DMS 273 (cell line): ENCODE results near the gene CTAGE9.
"Not testable (repeated sequence)": the region's sequence is repeated elsewhere in the genome, so short reads cannot be mapped to it uniquely, and the experiment has no call there.

Experiments used
- DNase-seq: peaks from one replicate; lab custom pipeline; 2025; ENCODE audit not compliant: unreplicated experiment; lab: John Stamatoyannopoulos, UW

The CTAGE9 gene

DNA sequence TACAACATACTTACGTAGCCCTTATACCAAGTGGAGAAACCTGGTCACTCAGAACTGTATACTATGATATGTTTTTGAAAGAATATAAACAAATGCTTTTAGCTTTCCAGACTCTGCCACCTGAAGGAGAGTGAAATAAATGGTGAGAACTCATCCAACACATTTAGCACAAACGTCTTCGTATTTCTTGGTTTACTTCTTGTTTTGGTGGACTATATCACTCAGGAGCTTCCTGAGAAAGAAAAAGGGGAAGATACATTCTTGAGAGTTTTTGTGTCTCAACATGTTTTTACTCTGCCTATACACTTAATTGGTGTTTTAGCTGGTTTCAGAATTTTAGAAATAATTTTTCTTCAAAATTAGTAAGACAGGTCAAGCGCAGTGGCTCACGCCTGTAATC lies 19.4 kb upstream of the CTAGE9 start:
- no peak for DNase-seq

- no peak for DNase-seq
Measured at GRCh38 chr6:131729550-131729949, 18.7 kb upstream of the CTAGE9 start.

GRCh38 chr6:131728296-131728939 lies 17.6 kb upstream of the CTAGE9 start:
- no peak for DNase-seq

DNA sequence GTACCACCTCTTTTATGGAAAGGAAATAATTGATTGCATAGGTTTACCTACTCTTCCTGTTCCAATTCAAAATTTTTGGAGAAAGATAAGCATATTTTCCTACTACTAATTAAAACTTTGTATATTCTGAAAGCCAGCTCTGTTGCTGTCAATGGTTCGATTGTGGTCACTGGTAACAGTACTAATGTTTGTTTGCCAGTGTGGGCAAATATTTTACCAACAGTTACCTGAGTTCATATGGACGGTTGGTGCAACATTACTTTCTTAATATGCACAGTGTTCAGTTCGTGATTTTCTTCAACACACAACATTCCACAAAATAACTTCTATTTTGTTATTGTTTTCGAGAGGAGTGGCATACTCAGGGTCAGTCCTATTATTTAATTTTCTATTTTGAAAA lies 17.1 kb upstream of the CTAGE9 start:
- DNase-seq = no peak

DNA sequence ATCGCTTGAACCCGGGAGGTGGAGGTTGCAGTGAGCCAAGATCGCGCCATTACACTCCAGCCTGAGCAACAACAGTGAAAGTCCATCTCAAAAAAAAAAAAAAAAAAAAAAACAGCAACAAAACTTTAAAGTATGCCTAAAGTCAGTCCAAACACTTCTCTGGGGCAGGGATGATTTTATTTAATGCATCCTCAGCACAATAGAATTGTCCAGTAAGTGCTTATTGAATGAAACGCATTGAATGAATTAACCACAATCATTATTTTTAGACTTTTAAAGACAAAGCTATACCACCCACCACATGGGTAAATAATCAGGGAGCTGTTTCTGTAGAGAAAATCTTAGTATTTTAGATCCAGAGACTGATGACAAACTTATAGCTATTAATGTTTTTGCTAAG lies 16.6 kb upstream of the CTAGE9 start:
- no peak for DNase-seq

DNA sequence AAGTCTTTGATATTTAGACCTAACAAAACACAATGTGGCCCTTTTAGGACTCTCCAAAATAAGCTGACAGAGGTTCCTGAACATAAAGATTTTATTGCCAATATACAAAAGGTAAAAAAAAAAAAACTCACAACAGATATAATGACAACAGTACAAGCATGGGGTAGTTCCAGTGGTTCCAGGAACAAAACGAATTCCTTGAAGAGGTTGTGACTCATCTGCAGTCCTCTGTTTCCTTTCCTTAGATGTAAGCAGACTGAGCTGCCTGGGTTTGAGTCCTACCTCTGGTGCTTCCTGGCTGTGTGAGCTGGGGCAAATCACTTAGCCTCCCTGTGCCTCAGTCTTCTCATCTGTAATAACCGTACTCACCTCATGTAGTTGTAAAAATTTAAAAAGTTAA lies 13.3 kb upstream of the CTAGE9 start:
- no peak for DNase-seq

DNA sequence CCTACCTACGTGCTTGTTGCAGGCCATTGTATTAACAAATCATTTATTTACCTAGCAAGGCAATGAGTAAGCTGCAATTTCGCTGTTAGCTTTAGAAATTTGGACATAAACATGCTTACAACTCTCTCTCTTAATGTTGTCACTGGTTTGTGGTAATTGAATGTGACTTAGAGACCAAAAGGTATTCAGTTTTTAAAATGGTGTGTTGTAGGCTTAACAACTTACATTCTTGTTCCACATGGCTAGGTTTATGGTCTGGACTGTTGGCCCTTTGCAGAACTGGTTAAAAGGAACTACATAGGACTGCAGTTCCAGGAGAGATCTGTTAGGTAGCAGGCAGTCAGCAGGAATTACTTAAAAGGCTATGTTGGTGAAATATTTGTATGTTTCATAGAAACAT lies 10.3 kb upstream of the CTAGE9 start:
- no peak for DNase-seq

DNA sequence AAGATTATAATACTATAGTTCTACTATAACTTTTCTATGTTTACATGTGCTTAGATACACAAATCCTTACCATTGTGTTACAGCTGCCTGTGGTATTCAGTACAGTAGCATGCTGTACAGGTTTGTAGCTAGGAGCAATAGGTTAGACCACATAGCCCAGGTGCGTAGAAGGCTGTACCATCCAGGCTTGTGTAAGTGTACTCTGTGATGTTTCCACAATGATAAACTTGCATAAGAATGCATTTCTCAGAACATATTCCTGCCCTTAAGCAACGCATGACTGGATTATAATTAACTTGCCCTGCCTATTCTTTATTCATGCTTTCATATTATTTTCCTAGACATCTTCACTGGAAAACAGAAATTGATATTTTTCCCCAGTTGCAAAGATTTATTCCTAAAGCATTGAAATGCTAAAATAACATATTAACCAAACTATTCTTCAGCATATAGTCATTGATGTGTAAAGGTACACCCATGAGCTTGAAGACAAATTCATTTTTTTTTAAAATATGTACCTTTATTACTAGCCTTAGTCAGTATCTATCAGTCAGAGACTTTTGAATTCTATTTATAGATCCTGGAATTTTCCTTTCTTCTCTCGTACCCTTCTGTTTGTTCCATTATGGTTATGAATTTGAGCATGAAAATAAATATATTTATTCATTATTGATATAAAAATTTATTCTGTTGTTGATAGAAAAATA lies 7.2 kb upstream of the CTAGE9 start:
- DNase-seq = no peak

DNA sequence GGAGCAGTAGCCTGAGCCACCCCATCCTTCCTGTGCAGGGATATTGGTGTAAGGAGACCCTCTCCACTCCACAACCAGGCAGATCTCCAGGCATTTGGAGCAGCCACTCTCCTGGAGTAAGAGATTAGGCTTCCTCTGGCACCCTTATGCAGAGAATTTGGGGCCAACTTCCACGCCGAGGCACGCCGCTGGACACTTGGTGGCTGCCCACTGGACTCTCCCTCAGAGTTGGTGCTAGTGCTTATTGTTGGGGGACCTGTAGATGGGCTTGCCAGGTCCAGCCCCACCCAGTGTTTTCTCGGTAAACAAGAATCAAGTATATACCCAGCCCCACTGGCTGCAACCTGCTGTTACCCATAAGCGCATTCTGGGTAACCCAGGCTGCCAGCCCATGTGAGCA lies 4.8 kb upstream of the CTAGE9 start:
- DNase-seq = not testable (repeated sequence)

- not testable (repeated sequence) for DNase-seq
Measured at GRCh38 chr6:131703905-131704304, 6.9 kb downstream of the CTAGE9 start.

DNA sequence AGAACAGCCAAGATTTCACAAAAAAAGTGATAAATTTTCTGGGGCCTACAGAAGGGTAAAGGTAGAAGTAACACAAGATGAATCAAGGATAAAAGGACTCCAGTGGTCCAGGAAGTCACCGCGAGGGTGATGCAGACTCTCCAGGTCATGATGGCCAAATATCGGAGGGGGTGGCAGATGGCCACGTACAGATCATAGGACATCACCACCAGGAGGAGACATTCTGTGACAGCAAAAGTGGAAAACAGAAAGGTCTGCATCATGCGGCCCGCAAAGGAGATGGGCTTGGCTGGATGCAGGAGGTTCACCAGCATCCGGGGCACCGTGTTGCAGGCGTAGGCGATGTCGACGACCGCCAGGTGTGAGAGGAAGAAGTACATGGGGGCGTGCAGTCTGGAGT lies 10.0 kb downstream of the CTAGE9 start:
- not testable (repeated sequence) for DNase-seq

DNA sequence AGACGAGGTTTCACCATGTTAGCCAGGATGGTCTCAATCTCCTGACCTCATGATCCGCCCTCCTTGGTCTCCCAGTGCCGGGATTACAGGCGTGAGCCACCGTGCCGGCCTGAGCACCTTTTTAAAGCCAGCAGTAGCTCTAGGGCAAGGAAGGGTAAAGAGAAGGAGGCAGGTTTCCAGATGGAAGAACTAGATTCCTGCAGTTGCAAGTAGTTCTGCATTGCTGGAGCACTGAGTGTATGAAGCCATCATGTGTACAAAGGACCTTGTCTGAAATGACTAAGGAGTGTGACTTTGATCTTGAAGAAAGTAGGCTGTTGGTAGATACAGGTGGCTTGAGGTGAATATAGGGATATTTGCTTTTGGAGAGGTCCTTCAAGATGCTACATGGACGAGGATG lies 13.9 kb downstream of the CTAGE9 start:
- DNase-seq = no peak

- peak; percentile 72 for DNase-seq
Measured at GRCh38 chr6:131694832-131695426, 15.9 kb downstream of the CTAGE9 start.

DNA sequence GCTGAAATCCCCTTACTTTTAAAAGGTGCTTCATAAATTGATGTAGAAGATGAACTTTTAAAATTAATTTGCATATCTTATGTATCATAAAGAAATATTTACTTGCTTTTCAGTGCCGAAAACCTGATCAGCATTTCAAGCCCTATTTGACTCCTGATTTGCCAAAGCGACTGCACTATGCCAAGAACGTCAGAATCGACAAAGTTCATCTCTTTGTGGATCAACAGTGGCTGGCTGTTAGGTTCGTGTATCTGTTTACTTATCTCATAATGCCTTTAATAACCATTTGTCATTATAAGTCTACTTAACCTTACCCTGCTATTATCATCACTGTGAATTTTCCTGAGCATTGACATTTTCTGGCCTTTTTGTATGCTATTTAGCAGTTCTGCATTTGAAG lies 17.4 kb downstream of the CTAGE9 start:
- no peak for DNase-seq

DNA sequence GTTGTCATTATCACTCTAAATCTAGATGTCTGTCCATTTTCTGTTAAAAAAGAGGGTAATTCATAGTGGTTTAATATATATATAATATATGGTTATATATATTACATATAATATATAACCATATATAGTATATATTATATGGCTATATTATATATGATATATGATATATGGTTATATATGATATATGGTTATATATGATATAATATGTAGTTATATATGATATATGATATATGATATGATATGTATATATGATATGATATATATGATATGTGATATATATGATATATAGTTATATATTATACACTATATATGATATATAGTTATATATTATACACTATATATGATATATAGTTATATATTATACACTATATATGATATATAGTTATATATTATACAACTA lies 18.2 kb downstream of the CTAGE9 start:
- no peak for DNase-seq

DNA sequence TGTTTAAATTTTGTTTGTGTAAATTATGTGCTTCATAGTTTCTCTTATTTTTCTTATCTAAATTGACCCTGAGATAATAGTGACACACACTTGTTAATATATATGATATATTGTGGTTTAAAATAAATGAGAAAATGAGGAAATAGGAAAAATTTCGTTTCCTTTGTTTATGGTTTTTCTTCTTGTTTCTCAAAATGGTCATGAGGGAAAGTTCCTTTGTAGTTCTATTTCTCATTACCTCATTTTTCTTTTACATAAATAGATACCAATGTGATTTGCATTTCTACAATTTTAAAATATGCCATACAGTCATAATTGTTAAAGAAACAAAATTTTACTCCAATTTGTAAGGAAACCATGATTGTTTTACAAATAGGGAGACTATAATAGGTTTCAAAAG lies 18.8 kb downstream of the CTAGE9 start:
- DNase-seq = no peak

- DNase-seq = no peak
Measured at GRCh38 chr6:131688286-131688685, 22.5 kb downstream of the CTAGE9 start.

- DNase-seq = no peak
Measured at GRCh38 chr6:131687022-131687421, 23.8 kb downstream of the CTAGE9 start.

DNA sequence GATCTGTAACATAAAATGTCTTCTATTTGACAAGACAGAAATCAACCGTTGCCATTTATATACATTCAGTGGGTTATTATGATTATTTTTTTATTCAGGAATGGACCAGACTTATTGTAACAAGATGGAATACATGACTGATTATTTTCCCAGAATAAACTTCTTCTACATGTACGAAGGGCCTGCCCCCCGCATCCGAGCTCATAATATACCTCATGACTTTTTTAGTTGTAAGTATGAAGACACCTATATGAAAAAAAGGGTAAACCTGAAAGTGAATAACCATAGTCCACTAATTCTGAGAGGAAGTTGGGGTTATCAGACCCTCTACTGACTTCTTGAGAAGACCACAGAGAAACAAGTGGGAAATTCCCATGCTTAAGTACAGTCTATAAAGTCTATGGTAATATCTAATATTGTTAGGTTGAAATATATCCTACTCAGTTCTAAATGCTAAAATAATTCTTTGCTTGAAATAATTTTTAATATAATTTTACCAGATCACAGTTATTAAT lies 25.5 kb downstream of the CTAGE9 start:
- no peak for DNase-seq

GRCh38 chr6:131683479-131683878 lies 27.3 kb downstream of the CTAGE9 start:
- no peak for DNase-seq

DNA sequence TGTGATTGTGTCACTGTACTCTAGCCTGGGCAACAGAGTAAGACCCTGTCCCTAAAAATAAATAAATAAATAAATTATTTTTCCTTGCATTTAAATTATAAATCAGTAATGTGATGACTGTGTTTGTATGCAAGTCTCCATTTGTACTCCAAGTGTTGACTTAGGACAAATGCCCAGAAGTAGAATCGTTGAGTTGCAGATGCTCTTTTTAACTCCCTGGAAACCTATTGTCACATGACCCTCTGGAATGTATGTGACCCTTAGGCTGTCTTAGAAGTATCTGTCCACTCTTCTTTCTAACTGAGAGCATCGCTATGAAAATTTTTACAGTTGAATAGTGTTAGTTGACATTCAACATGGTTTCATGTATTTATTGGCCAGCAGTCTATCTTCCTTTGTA lies 28.4 kb downstream of the CTAGE9 start:
- no peak for DNase-seq

DNA sequence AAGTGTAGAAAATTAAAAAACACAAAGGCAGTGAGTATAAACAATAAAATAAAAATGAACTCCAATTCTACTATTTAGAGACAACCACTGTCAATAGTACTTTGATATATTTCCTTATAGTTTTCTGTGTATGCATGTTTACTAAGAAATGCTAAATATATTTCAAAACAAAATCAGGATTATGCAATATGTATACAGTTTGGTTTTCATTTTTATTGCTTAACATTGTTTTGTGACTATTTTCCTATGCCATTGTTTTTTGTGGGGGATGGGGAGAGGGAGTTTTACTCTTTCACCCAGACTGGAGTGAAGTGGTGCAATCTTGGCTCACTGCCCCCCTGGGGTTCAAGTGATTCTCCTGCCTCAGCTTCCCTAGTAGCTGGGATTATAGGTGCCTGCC lies 29.2 kb downstream of the CTAGE9 start:
- DNase-seq = no peak
